ENCODE results near the gene PITPNM2.

Gene PITPNM2

GRCh38 chr12:123171967-123172366, 21.1 kb upstream of the PITPNM2 start:
- Histone ChIP-seq H3K4me1 (ENCODE audit: control insufficient read depth in 1 of 2, insufficient read depth in 1 of 2, low read depth in 1 of 2, low read length in 1 of 2) (no peaks in the 10 kb centered on the region), H3K9me3 (no peaks in the 10 kb centered on the region), H3K27me3 (no peaks in the 10 kb centered on the region), H3K4me3 (ENCODE audit: low read depth in 1 of 2, low read length in 1 of 2) (no peak overlapping the region), H3K36me3 (peaks cover 41% of the 10 kb centered on the region), H3K27ac (no peak overlapping the region)
- TF ChIP-seq, protein P1, sequence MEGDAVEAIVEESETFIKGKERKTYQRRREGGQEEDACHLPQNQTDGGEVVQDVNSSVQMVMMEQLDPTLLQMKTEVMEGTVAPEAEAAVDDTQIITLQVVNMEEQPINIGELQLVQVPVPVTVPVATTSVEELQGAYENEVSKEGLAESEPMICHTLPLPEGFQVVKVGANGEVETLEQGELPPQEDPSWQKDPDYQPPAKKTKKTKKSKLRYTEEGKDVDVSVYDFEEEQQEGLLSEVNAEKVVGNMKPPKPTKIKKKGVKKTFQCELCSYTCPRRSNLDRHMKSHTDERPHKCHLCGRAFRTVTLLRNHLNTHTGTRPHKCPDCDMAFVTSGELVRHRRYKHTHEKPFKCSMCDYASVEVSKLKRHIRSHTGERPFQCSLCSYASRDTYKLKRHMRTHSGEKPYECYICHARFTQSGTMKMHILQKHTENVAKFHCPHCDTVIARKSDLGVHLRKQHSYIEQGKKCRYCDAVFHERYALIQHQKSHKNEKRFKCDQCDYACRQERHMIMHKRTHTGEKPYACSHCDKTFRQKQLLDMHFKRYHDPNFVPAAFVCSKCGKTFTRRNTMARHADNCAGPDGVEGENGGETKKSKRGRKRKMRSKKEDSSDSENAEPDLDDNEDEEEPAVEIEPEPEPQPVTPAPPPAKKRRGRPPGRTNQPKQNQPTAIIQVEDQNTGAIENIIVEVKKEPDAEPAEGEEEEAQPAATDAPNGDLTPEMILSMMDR (IDR thresholded peaks at IDR 0.05), result no peak

GRCh38 chr12:123167329-123167728, 16.4 kb upstream of the PITPNM2 start:
- no peaks in the 10 kb centered on the region for H3K9me3 ChIP-seq
- H3K4me3 ChIP-seq (ENCODE audit: low read depth in 1 of 2, low read length in 1 of 2), result no peak overlapping the region
- H3K27me3 ChIP-seq, result no peaks in the 10 kb centered on the region
- TF ChIP-seq, protein P1 (IDR thresholded peaks at IDR 0.05), result no peak
- H3K27ac ChIP-seq, result no peak overlapping the region
- peaks cover 58% of the 10 kb centered on the region for H3K36me3 ChIP-seq
- no peaks in the 10 kb centered on the region for H3K4me1 ChIP-seq (ENCODE audit: control insufficient read depth in 1 of 2, insufficient read depth in 1 of 2, low read depth in 1 of 2, low read length in 1 of 2)

GRCh38 chr12:123165537-123165936, 14.6 kb upstream of the PITPNM2 start:
- Histone ChIP-seq H3K4me1 (ENCODE audit: control insufficient read depth in 1 of 2, insufficient read depth in 1 of 2, low read depth in 1 of 2, low read length in 1 of 2) (no peaks in the 10 kb centered on the region), H3K4me3 (ENCODE audit: low read depth in 1 of 2, low read length in 1 of 2) (no peak overlapping the region), H3K27ac (no peak overlapping the region), H3K9me3 (no peaks in the 10 kb centered on the region), H3K36me3 (peaks cover 59% of the 10 kb centered on the region), H3K27me3 (no peaks in the 10 kb centered on the region)
- TF ChIP-seq, protein P1 (IDR thresholded peaks at IDR 0.05), result no peak

DNA sequence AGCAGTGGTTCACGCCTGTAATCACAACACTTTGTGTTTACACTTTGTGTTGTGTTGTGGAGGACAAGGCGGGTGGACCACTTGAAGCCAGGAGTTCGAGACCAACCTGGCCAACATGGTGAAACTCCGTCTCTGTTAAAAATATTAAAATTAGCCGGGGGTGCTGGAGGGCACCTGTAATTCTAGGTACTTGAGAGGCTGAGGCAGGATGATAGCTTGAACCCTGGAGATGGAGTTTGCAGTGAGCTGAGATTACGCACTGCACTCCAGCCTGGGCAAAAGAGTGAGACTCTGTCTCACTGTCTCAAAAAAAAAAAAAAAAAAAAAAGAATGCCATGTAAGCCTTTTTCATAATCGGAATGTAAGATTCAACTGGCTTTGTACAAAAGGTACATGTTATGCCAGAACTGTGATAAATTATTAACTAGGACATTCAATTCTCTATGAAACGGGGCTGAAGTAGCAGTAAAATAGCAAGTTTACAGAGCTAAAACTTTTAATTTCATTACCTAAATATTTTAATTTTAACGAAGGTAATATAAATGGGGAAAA, 13.9 kb upstream of the PITPNM2 start:
- Histone ChIP-seq H3K27ac (no peak overlapping the region), H3K27me3 (no peaks in the 10 kb centered on the region), H3K4me1 (ENCODE audit: control insufficient read depth in 1 of 2, insufficient read depth in 1 of 2, low read depth in 1 of 2, low read length in 1 of 2) (no peaks in the 10 kb centered on the region), H3K4me3 (ENCODE audit: low read depth in 1 of 2, low read length in 1 of 2) (no peak overlapping the region), H3K9me3 (no peaks in the 10 kb centered on the region), H3K36me3 (peaks cover 67% of the 10 kb centered on the region)
- TF ChIP-seq, protein P1 (IDR thresholded peaks at IDR 0.05), result no peak

DNA sequence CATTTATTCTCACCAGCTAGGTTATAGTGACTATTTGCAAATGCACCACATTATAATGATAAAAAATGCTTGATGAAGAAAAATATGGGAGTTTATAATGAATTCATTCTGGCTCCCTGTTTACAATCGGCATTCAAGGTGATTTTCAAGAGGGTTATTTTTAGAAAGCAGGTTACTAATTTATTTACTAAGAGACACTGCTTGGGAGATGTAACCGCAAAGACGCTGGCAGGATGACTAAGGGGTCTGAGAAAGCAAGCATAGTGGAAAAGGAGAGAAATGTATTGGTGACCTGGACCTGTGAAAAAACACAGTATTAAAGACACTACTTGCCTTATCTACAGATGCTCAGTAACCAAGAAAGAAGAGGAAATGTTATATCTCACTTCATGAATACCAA, 13.3 kb upstream of the PITPNM2 start:
- H3K4me3 ChIP-seq (ENCODE audit: low read depth in 1 of 2, low read length in 1 of 2), result no peak overlapping the region
- H3K4me1 ChIP-seq (ENCODE audit: control insufficient read depth in 1 of 2, insufficient read depth in 1 of 2, low read depth in 1 of 2, low read length in 1 of 2), result no peaks in the 10 kb centered on the region
- TF ChIP-seq, protein P1 (IDR thresholded peaks at IDR 0.05), result no peak
- peaks cover 67% of the 10 kb centered on the region for H3K36me3 ChIP-seq
- H3K9me3 ChIP-seq, result no peaks in the 10 kb centered on the region
- no peaks in the 10 kb centered on the region for H3K27me3 ChIP-seq
- no peak overlapping the region for H3K27ac ChIP-seq

DNA sequence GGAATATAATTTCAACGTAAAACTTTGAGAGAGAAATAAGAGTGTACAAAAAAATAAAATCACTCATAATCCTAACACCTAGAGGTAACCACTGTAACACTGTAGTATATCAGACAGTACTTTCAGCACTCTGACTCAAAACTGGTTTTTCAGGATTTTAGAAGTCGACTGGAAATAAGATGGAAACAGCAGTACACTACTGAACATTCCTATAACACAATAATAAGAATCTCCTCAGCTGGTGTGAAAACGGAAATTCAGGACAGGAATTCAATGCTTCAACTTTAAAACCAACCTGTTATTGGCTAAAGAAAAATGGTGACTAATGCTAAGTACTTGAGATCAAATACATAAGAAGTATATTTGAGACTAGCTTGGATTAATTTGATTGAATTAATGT, 12.3 kb upstream of the PITPNM2 start:
- TF ChIP-seq, protein P1 (IDR thresholded peaks at IDR 0.05), result no peak
- Histone ChIP-seq H3K9me3 (no peaks in the 10 kb centered on the region), H3K27me3 (no peaks in the 10 kb centered on the region), H3K27ac (no peak overlapping the region), H3K4me3 (ENCODE audit: low read depth in 1 of 2, low read length in 1 of 2) (no peak overlapping the region), H3K4me1 (ENCODE audit: control insufficient read depth in 1 of 2, insufficient read depth in 1 of 2, low read depth in 1 of 2, low read length in 1 of 2) (no peaks in the 10 kb centered on the region), H3K36me3 (peaks cover 67% of the 10 kb centered on the region)

Data from neutrophil (primary cell).